DMS79 (cell line): Measurements from ENCODE around the gene PRCD.
"Not testable (repeated sequence)": the region's sequence is repeated elsewhere in the genome, so short reads cannot be mapped to it uniquely, and the experiment has no call there.

Experiments used
- DNase-seq: peaks from one replicate; lab custom pipeline; 2025; lab: John Stamatoyannopoulos, UW

The PRCD gene

GRCh38 chr17:76556765-76557367 is 17.0 kb downstream of the PRCD start:
- no peak for DNase-seq

GRCh38 chr17:76557368-76558197 is 17.7 kb downstream of the PRCD start:
- peak; percentile 88 for DNase-seq

- no peak for DNase-seq
Measured at GRCh38 chr17:76558198-76559095, 18.6 kb downstream of the PRCD start.

DNA sequence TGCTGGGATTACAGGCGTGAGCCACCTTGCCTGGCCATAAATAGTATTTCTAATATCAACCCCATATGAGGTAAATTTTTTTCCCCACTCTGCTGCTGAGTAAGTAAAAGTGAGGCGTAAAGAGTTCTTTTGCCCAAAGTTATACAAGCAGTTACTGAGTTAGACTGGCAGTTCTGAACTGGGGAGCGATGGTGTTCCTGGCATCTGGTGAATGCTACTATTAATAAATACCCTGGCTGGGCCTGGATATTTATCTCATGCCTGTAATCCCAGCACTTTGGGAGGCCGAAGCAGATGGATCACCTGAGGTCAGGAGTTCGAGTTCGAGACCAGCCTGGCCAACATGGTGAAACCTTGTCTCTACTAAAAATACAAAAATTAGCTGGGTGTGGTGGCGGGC is 19.6 kb downstream of the PRCD start:
- not testable (repeated sequence) for DNase-seq

DNA sequence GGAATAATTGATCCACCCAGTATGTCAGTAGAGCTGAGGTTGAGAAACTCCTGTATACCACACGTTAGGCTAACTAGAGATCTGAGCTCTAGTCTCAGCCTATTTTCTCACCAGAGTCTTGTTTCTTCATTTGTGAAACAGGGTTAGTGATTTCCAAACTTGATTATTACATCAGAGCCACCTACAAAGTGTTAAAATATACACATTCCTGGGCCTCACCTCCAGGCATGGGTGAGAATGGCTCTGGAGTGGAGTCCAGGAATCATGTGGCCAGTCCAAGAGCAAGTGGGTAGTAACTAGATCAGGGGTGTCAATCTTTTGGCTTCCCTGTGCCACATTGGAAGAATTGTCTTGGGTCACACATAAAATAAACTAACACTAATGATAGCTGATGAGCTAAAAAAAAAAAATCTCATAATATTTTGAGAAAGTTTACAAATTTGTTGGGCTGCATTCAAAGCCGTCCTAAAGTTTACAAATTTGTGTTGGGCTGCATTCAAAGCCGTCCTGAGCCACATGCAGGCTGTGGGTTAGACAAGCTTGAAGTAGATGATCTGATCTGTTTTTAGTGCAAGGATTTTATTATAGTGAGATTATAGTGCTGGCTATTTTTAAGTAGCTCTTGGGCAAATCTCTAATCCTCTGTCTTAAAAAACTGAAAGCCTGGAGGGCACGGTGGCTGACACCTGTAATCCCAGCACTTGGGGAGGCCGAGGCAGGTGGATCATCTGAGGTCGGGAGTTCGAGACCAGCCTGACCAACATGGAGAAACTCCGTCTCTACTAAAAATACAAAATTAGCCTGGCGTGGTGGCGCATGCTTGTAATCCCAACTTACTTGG is 20.4 kb downstream of the PRCD start:
- DNase-seq, result no peak

DNA sequence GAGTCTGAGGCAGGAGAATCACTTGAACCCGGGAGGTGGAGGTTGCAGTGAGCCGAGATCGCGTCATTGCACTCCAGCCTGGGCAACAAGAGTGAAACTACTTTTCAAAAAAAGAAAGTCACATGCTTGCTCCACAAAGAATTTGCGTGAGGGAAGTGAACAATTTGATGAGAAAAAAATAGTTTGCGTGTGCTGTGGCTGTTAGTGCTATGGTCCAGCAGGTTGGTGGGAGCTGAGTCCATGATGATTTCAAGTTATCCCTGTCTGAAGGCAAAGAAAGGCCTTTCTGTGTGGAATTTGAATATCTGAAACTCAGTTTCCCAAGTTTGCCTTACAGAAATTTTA is 21.0 kb downstream of the PRCD start:
- DNase-seq, result no peak

DNA sequence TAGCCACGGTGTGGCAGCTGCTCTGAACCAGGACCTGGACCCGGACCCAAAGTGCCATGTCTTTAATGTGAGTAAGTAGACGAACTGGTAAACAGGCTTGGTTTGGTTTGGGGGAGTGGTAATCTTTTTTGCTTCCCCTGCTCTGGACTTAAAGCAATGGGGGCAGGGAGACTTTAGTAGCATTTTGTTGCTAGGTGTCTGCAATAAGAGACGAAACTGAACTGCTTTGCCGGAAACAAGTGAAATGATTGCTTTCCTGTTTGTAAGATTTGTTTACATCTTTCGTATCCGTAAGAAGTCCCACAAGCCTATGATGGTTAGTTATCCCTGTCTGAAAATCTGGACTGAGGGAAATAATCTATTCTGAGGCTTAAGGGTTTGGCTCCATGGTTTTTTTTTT is 21.5 kb downstream of the PRCD start:
- DNase-seq, result no peak

- no peak for DNase-seq
Measured at GRCh38 chr17:76561799-76562268, 22.0 kb downstream of the PRCD start.

DNA sequence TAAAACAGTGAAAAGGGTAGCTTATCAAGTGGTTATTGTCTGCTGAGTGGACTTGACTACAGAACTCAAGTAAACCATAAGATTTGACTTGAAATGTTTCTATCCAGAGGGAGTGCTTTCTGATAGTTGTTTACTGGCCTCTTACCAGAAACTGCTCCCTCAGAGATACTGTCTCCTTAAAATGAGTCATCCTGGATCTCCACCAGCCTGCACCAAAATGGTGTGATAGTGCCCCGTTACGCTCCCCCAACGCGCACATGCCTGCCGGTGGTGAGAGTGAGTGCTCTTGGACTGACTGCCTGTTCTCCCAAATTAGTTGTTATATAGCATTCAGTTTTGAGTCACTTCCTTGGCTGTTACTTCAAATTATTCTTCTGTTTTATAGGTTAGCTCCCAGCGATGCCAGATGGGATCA is 22.9 kb downstream of the PRCD start:
- DNase-seq, result no peak

DNA sequence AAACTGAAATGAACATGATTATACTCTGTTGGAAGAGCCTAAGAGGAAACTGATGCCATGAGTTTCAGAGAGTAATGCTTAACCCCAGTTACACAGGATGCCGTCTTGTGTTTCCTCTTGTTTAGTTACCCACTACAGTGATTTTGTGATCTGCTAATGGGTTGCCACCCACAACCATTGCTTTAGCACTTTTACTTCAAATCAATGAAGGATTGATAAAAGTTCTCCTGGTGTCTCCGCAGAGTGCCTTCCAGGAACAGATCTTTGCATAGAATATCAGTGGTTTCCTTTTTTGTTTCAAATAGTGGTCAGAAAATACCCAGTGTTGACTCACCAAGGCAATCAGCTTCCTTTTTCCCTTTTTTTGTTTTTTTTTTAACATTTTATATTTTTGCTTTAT is 23.5 kb downstream of the PRCD start:
- not testable (repeated sequence) for DNase-seq

- not testable (repeated sequence) for DNase-seq
Measured at GRCh38 chr17:76564991-76565727, 25.3 kb downstream of the PRCD start.

- no peak for DNase-seq
Measured at GRCh38 chr17:76565728-76566612, 26.1 kb downstream of the PRCD start.

DNA sequence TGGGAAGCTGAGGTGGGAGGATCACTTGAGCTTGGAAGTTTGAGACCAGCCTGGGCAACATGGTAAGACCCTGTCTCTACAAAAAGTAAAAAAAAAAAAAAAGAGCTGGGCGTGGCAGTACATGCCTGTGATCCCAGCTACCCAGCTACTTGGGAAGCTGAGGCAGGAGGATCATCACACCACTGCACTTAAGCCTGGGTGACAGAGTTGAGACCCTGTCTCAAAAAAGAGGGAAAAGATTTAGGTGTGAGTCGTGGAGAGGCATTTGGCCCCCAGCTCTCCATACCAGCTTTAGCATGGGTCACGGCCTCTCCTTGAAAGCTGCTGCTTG is 26.7 kb downstream of the PRCD start:
- no peak for DNase-seq

GRCh38 chr17:76566988-76567431 is 27.2 kb downstream of the PRCD start:
- DNase-seq, result no peak

DNA sequence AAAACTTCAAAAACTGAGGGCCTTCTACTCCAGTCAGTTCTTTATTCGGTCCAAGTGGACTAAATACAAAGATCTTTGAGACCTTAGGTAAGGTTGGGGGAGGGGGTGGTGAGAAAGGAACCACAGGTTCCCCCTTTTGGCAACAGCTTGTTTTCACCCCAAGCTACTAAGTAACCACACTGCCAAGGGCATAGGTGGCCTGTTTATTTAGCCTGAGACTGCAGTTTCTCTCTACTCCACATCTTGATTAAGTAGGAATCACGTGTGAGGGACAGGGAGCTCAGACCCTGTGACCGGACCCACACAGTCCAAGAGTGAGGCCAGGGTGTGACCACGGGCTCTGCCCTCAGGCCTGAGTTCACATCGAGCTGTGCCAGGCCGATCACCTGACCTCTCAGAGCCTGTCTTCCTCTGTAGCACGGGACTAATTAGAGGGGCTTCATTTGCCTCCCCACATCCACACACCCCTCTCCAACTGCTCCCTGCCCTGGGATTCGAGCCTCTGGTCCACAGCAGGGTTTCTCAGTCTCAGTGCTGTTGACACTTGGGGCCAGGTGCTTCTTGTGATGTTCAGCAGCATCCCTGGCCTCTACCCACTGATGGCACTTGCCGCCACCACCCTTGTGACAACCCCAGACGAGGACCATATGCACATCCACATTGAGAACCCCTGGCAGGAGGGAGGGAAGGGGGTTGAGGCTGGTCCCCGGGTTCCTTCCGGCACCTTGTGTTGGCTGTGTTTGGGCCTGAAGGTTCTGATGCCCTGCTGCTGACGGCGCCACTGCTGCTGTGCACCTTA is 28.0 kb downstream of the PRCD start:
- no peak for DNase-seq

DNA sequence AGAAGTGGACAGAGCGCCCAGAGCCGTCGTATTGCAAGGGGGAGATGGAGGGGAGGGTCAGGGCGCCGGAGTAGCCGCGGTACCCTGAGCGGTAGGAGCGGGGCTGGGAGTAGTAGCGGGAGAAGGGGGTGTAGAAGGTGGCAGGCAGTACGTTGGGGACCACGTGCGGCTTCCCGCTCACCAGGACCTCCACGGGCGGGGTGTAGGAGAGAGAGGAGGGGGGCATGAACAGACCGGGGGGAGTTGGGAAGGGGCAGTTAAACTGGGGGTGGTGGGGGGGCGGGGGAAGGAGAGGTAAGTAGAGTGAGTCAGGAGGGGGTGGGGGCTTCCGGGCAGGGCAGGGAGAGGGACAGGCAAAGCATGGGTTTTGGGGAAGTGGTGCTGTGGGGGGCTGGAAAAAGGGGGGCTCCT is 29.0 kb downstream of the PRCD start:
- no peak for DNase-seq

DNA sequence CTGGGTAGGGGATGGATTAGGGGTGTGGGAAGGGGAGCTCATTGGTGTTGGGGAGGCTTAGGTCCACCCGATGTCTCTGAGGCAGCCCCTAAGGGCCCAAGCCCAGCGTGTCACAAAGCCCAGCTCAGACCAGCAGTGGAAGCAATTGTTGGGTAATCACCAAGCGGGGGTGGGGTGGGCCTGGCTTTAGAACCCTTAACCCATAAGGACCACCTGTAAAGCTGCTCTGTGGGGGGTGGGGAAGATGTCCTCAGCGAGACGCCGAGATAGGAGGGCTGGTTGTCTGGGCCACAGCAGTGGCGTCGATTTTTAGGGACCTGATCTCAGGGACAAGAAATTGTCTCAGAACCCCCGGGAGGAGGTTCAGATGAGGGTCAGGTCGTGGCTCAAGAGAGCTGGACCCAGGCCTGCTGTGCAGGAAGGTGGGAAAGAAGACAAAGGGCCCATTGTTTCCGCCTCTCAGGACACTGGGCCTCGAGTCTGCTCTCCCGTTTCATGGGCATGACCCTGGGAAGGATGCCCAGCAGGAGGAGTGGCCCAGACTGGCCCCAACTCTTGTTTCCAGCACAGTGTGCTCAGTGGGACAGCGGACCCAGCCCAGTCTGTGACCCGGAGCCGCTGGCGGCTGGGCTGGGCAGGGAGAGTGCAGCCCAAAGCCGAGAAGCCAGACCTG is 29.9 kb downstream of the PRCD start:
- no peak for DNase-seq

- no peak for DNase-seq
Measured at GRCh38 chr17:76570457-76570856, 30.6 kb downstream of the PRCD start.
